Neural cell (in vitro differentiated cells): ENCODE measurements around the gene CRX. TPM values are rescaled to one million over a fixed set of nuclear protein-coding genes. Genes with fewer than 3 reads are reported as not detected.
"Not testable (repeated sequence)": the region's sequence is repeated elsewhere in the genome, so short reads cannot be mapped to it uniquely, and the experiment has no call there.

ENCODE experiments used
- H2AFZ ChIP-seq: fragments of 200-600, 300-800 bp; sonication (generic), shearing (Covaris generic); 2 replicates; pipeline ENCODE4 v1.6.0; 2014; ENCODE audit warnings: low read depth, mild to moderate bottlenecking, antibody characterized with exemption, low read length, moderate library complexity
- H3F3A ChIP-seq: fragments of 200-600 bp; shearing (Covaris generic); 2 replicates; pipeline ENCODE4 v1.6.1; 2016; ENCODE audit warnings: mild to moderate bottlenecking, moderate library complexity, mixed read lengths, antibody characterized with exemption, low read length; ENCODE audit not compliant: insufficient read depth, poor library complexity, severe bottlenecking
- H3K27ac ChIP-seq: fragments of 200-600, 300-800 bp; sonication (generic), shearing (Covaris generic); 2 replicates; pipeline ENCODE4 v1.5.1; 2014; ENCODE audit warnings: mild to moderate bottlenecking, low read length, moderate library complexity
- H3K27me3 ChIP-seq: fragments of 300-800, 200-600 bp; sonication (generic), shearing (Covaris generic); 2 replicates; pipeline ENCODE4 v1.6.0; 2014; ENCODE audit warnings: mild to moderate bottlenecking, low read depth, low read length, moderate library complexity; ENCODE audit not compliant: insufficient read depth
- H3K36me3 ChIP-seq: fragments of 300-800, 200-600 bp; sonication (generic), shearing (Covaris generic); 2 replicates; pipeline ENCODE4 v1.5.1; 2014; ENCODE audit warnings: mild to moderate bottlenecking, antibody characterized with exemption, low read length, moderate library complexity; ENCODE audit not compliant: insufficient read depth
- H3K4me2 ChIP-seq: fragments of 300-800, 200-600 bp; sonication (generic), shearing (Covaris generic); 2 replicates; pipeline ENCODE4 v1.6.0; 2014; ENCODE audit warnings: mild to moderate bottlenecking, low read length
- H3K4me3 ChIP-seq: fragments of 300-800, 200-600 bp; sonication (generic), shearing (Covaris generic); 2 replicates; pipeline ENCODE4 v1.5.1; 2014; ENCODE audit warnings: mild to moderate bottlenecking, low read length, moderate library complexity
- H3K79me2 ChIP-seq: fragments of 200-600 bp; shearing (Covaris generic); replicated peaks from 2 replicates; pipeline ENCODE4 v1.6.0; 2014; ENCODE audit warnings: mild to moderate bottlenecking, low read length, moderate library complexity; ENCODE audit not compliant: insufficient read depth
- H3K9ac ChIP-seq: fragments of 300-800, 200-600 bp; sonication (generic), shearing (Covaris generic); 2 replicates; pipeline ENCODE4 v1.6.1; 2016; ENCODE audit warnings: mild to moderate bottlenecking, low read length, mixed read lengths
- H3K9me2 ChIP-seq: fragments of 200-600 bp; shearing (Covaris generic); 2 replicates; pipeline ENCODE4 v1.6.1; 2016; ENCODE audit warnings: mild to moderate bottlenecking, low read length, mixed read lengths; ENCODE audit not compliant: insufficient read depth
- H3K9me3 ChIP-seq: fragments of 200-600, 300-800 bp; sonication (generic), shearing (Covaris generic); 2 replicates; pipeline ENCODE4 v1.6.1; 2016; ENCODE audit warnings: mild to moderate bottlenecking, mixed run types, low read length, moderate library complexity, mixed read lengths
- H4K20me1 ChIP-seq: fragments of 200-600 bp; shearing (Covaris generic); 2 replicates; pipeline ENCODE4 v1.6.1; 2016; ENCODE audit warnings: mild to moderate bottlenecking, mixed run types; ENCODE audit not compliant: insufficient read depth
- CTCF ChIP-seq: fragments of 450-650 bp; IDR thresholded peaks from 2 replicates; pipeline ENCODE4 v1.5.1; 2014; ENCODE audit warnings: antibody characterized with exemption, mild to moderate bottlenecking, moderate library complexity; ENCODE audit not compliant: poor library complexity, severe bottlenecking
- EP300 ChIP-seq: fragments of 450-650 bp; conservative IDR thresholded peaks from 2 replicates; pipeline ENCODE4 v1.6.1; 2014; ENCODE audit warnings: antibody characterized with exemption, mild to moderate bottlenecking, moderate library complexity; ENCODE audit not compliant: poor library complexity, severe bottlenecking
- EZH2 ChIP-seq: fragments of 200-600, 300-800 bp; shearing (Covaris generic), sonication (generic); IDR thresholded peaks from 2 replicates; pipeline ENCODE4 v1.6.1; 2014; ENCODE audit warnings: antibody characterized with exemption, low read length, borderline replicate concordance, mild to moderate bottlenecking; ENCODE audit not compliant: insufficient read depth, poor library complexity, severe bottlenecking
- MXI1 ChIP-seq: fragments of 450-650 bp; conservative IDR thresholded peaks from 2 replicates; pipeline ENCODE4 v1.6.1; 2014; ENCODE audit warnings: antibody characterized with exemption, mild to moderate bottlenecking; ENCODE audit not compliant: poor library complexity, severe bottlenecking
- POLR2AphosphoS5 ChIP-seq: IDR thresholded peaks from 2 replicates; pipeline ENCODE4 v1.6.1; 2012
- RAD21 ChIP-seq: fragments of 450-650 bp; conservative IDR thresholded peaks from 2 replicates; pipeline ENCODE4 v1.6.1; 2014; ENCODE audit warnings: antibody characterized with exemption, mild to moderate bottlenecking, moderate library complexity
- REST ChIP-seq: IDR thresholded peaks from 2 replicates; pipeline ENCODE4 v1.6.1; 2012; ENCODE audit warnings: borderline replicate concordance
- SMC3 ChIP-seq: fragments of 450-650 bp; conservative IDR thresholded peaks from 2 replicates; pipeline ENCODE4 v1.6.1; 2014; ENCODE audit warnings: antibody characterized with exemption, mild to moderate bottlenecking, moderate library complexity; ENCODE audit not compliant: poor library complexity
- TAF1 ChIP-seq: IDR thresholded peaks from 2 replicates; pipeline ENCODE4 v1.6.1; 2012; ENCODE audit warnings: low read depth
- polyA minus RNA-seq: library from RNA; depleted of rRNA, polyadenylated mRNA; stranded (reverse); fragments of >200 nt; gene quantifications from 2 replicates; pipeline ENCODE4 v1.2.3, GENCODE V29; 2014
- polyA plus RNA-seq: library from polyadenylated mRNA; depleted of rRNA; stranded (reverse); fragments of >200 nt; gene quantifications from 2 replicates; pipeline ENCODE4 v1.2.3, GENCODE V29; 2014

Gene CRX
- polyA plus RNA-seq (not detected in 2 replicates), polyA minus RNA-seq (not detected in 2 replicates)

- no peak for TF ChIP-seq EZH2
- TF ChIP-seq EP300 = no peak
- TF ChIP-seq CTCF = no peak
- TF ChIP-seq SMC3 = no peak
- TF ChIP-seq RAD21 = no peak
- TF ChIP-seq MXI1 = no peak
- no peak for TF ChIP-seq TAF1
- TF ChIP-seq REST = no peak
- TF ChIP-seq POLR2AphosphoS5 = no peak
- Histone ChIP-seq H3K27ac (no peak within 1 kb of the TSS), H3K4me3 (no peak within 1 kb of the TSS), H3K9me3 (no peaks in the 10 kb centered on the region), H3K27me3 (no peaks in the 10 kb centered on the region), H3K9me2 (no peaks in the 10 kb centered on the region), H3K36me3 (no peaks in the 10 kb centered on the region), H3F3A (no peaks in the 10 kb centered on the region), H3K79me2 (no peaks in the 10 kb centered on the region), H3K9ac (no peak within 1 kb of the TSS), H4K20me1 (no peaks in the 10 kb centered on the region), H3K4me2 (no peak within 1 kb of the TSS), H2AFZ (no peak within 1 kb of the TSS)
Measured at GRCh38 chr19:47821460-47822020, at the start of gene CRX. CRX (plus strand) TSS chr19:47821937; CDS start chr19:47834444, 12,507 bp downstream.

- H4K20me1 ChIP-seq = no peaks in the 10 kb centered on the region
- no peaks in the 10 kb centered on the region for H3K36me3 ChIP-seq
- no peak overlapping the region for H3K4me3 ChIP-seq
- H3K9ac ChIP-seq = no peak overlapping the region
- no peaks in the 10 kb centered on the region for H3K9me2 ChIP-seq
- H3K9me3 ChIP-seq = no peaks in the 10 kb centered on the region
- no peak overlapping the region for H2AFZ ChIP-seq
- H3K79me2 ChIP-seq = peaks cover 14% of the 10 kb centered on the region
- no peaks in the 10 kb centered on the region for H3F3A ChIP-seq
- no peak overlapping the region for H3K27ac ChIP-seq
- H3K27me3 ChIP-seq = no peaks in the 10 kb centered on the region
- no peak overlapping the region for H3K4me2 ChIP-seq
- TF ChIP-seq POLR2AphosphoS5 (no peak), RAD21 (no peak), EZH2 (no peak), TAF1 (no peak), SMC3 (no peak), CTCF (no peak), REST (no peak), MXI1 (no peak), EP300 (no peak)
Measured at GRCh38 chr19:47776568-47776967, 45.2 kb upstream of the CRX start.

- not testable (repeated sequence) for H2AFZ ChIP-seq
- peak overlapping the region; percentile 97 for H3K4me3 ChIP-seq
Measured at GRCh38 chr19:47777245-47778048, 44.3 kb upstream of the CRX start.

More at GRCh38 chr19:47777245-47778048, 44.3 kb upstream of the CRX start:
- H4K20me1 ChIP-seq, H3K9me2 ChIP-seq, H3K27me3 ChIP-seq, H3F3A ChIP-seq, H3K9me3 ChIP-seq, H3K36me3 ChIP-seq: not testable (repeated sequence)
- Histone ChIP-seq H3K4me2 (peak overlapping the region; percentile 13), H3K79me2 (peaks cover 14% of the 10 kb centered on the region), H3K27ac (peak overlapping the region; percentile 81), H3K9ac (peak overlapping the region; percentile 87)
